PC-9 (cell line): ENCODE results near the gene MGAT5. TPM values are rescaled to one million over a fixed set of nuclear protein-coding genes. Genes with fewer than 3 reads are reported as not detected.

ENCODE experiments used
- BruUV-seq: library from RNA; stranded (reverse); fragments of 400-500 nt; replicated peaks from 2 replicates; lab custom pipeline; 2021; lab: Mats Ljungman, UMichigan
- CTCF ChIA-PET: fragments of 300-600 bp; sonication (Branson Sonifier 250); formaldehyde crosslinking; loops from one replicate; lab custom pipeline; 2022; ENCODE audit warnings: antibody characterized with exemption; lab: Charles Lee
- POLR2A ChIA-PET: fragments of 300-600 bp; sonication (Branson Sonifier 250); formaldehyde crosslinking; loops from one replicate; lab custom pipeline; 2022; ENCODE audit warnings: antibody characterized with exemption; ENCODE audit not compliant: unreplicated experiment; lab: Charles Lee
- DNase-seq, 2 experiments: peaks; one replicate each; pipeline versions ENCODE4 v3.0.0 to v3.0.0-alpha.2; 2015 to 2022; ENCODE audit warnings: mixed read lengths in 1 of 2
- H2AFZ ChIP-seq: fragments of 200-600 bp; sonication (generic); 2 replicates; pipeline ENCODE4 v1.8.1; 2017; ENCODE audit warnings: antibody characterized with exemption
- H3F3A ChIP-seq: fragments of 200-600 bp; sonication (generic); 2 replicates; pipeline ENCODE4 v1.8.1; 2017; ENCODE audit warnings: antibody characterized with exemption, mild to moderate bottlenecking, low read depth; ENCODE audit not compliant: insufficient read depth
- H3K27ac ChIP-seq: fragments of 200-600 bp; sonication (generic); 2 replicates; pipeline ENCODE4 v1.6.1; 2016; ENCODE audit warnings: mixed run types
- H3K27me3 ChIP-seq: fragments of 200-600 bp; sonication (generic); 2 replicates; pipeline ENCODE4 v1.6.1; 2016; ENCODE audit warnings: low read depth, mixed run types; ENCODE audit not compliant: insufficient read depth
- H3K36me3 ChIP-seq: fragments of 200-600 bp; sonication (generic); 2 replicates; pipeline ENCODE4 v1.6.1; 2016; ENCODE audit warnings: low read depth, mixed run types
- H3K4me1 ChIP-seq: fragments of 200-600 bp; sonication (generic); replicated peaks from 2 replicates; pipeline ENCODE4 v1.6.1; 2016; ENCODE audit warnings: mixed run types; ENCODE audit not compliant: insufficient read depth
- H3K4me2 ChIP-seq: fragments of 200-600 bp; sonication (generic); 2 replicates; pipeline ENCODE4 v1.6.1; 2017; ENCODE audit warnings: mixed run types
- H3K4me3 ChIP-seq: fragments of 200-600 bp; sonication (generic); 2 replicates; pipeline ENCODE4 v1.6.1; 2016; ENCODE audit warnings: mixed run types
- H3K79me2 ChIP-seq: fragments of 200-600 bp; sonication (generic); 2 replicates; pipeline ENCODE4 v1.6.1; 2017; ENCODE audit warnings: low read depth, mixed run types
- H3K9me2 ChIP-seq: fragments of 200-600 bp; sonication (generic); 2 replicates; pipeline ENCODE4 v1.8.1; 2017; ENCODE audit warnings: mild to moderate bottlenecking; ENCODE audit not compliant: insufficient read depth
- H3K9me3 ChIP-seq: fragments of 200-600 bp; sonication (generic); 2 replicates; pipeline ENCODE4 v1.8.1; 2016; ENCODE audit warnings: low read depth; ENCODE audit not compliant: insufficient read depth
- H4K20me1 ChIP-seq: fragments of 200-600 bp; sonication (generic); 2 replicates; pipeline ENCODE4 v1.8.1; 2017; ENCODE audit not compliant: insufficient read depth
- CTCF ChIP-seq: fragments of 200-600 bp; sonication (generic); conservative IDR thresholded peaks from 2 replicates; pipeline ENCODE4 v1.6.1; 2017; ENCODE audit warnings: mixed run types, antibody characterized with exemption, mild to moderate bottlenecking, moderate library complexity
- EZH2 ChIP-seq: fragments of 200-600 bp; sonication (generic); IDR thresholded peaks from 2 replicates; pipeline ENCODE4 v1.8.0; 2017; ENCODE audit warnings: antibody characterized with exemption, low read depth
- intact Hi-C: fragments of 100-400 bp; cut with micrococcal nuclease; formaldehyde crosslinking; loops from one replicate; pipeline ENCODE4 v1.10.0; 2022; ENCODE audit not compliant: unreplicated experiment
- total RNA-seq: library from RNA; stranded (reverse); gene quantifications from 2 replicates; pipeline ENCODE4 v1.2.3, GENCODE V29; 2021

The MGAT5 gene
- total RNA-seq, 1 experiment from 2014 or later = 33.5 TPM

- H3K4me3 ChIP-seq = no peak overlapping the region
- DNase-seq = no peak
- no peak overlapping the region for H3K4me2 ChIP-seq
- H3K9me2 ChIP-seq = no peaks in the 10 kb centered on the region
- H3K36me3 ChIP-seq = no peaks in the 10 kb centered on the region
- CTCF ChIA-PET = no interaction called here
- H3K79me2 ChIP-seq = no peaks in the 10 kb centered on the region
- no peak overlapping the region for H3K27ac ChIP-seq
- H4K20me1 ChIP-seq = no peaks in the 10 kb centered on the region
- H2AFZ ChIP-seq = no peak overlapping the region
- no TSS peak for BruUV-seq
- no peak for TF ChIP-seq EZH2
- no peak for TF ChIP-seq CTCF
- H3K9me3 ChIP-seq = no peaks in the 10 kb centered on the region
- intact Hi-C loops = no loop called here
- POLR2A ChIA-PET = no interaction called here
- no peaks in the 10 kb centered on the region for H3K4me1 ChIP-seq
- H3K27me3 ChIP-seq = no peaks in the 10 kb centered on the region
- no peaks in the 10 kb centered on the region for H3F3A ChIP-seq
Measured at GRCh38 chr2:134254824-134255223, 952 bp downstream of the MGAT5 start.

- Histone ChIP-seq H3F3A (no peaks in the 10 kb centered on the region), H3K79me2 (no peaks in the 10 kb centered on the region), H3K4me1 (no peaks in the 10 kb centered on the region), H3K9me3 (no peaks in the 10 kb centered on the region), H3K27ac (no peak overlapping the region), H3K36me3 (no peaks in the 10 kb centered on the region), H3K4me3 (no peak overlapping the region), H3K4me2 (no peak overlapping the region), H2AFZ (no peak overlapping the region), H4K20me1 (no peaks in the 10 kb centered on the region; the same call in 1 of the 2 replicates), H3K9me2 (no peaks in the 10 kb centered on the region), H3K27me3 (no peaks in the 10 kb centered on the region)
- CTCF ChIA-PET = no interaction called here
- intact Hi-C loops = no loop called here
- no peak for TF ChIP-seq EZH2
- no peak for TF ChIP-seq CTCF
- POLR2A ChIA-PET = no interaction called here
- no TSS peak for BruUV-seq
- DNase-seq = no peak
Measured at GRCh38 chr2:134256956-134257355, 3.1 kb downstream of the MGAT5 start.

- TF ChIP-seq CTCF (no peak), EZH2 (no peak)
- no TSS peak for BruUV-seq
- Histone ChIP-seq H3K4me1 (no peaks in the 10 kb centered on the region), H2AFZ (no peak overlapping the region), H3K79me2 (no peaks in the 10 kb centered on the region), H3F3A (no peaks in the 10 kb centered on the region), H4K20me1 (no peaks in the 10 kb centered on the region; the same call in 1 of the 2 replicates), H3K27ac (no peak overlapping the region), H3K4me2 (no peak overlapping the region), H3K4me3 (no peak overlapping the region), H3K36me3 (no peaks in the 10 kb centered on the region), H3K27me3 (no peaks in the 10 kb centered on the region), H3K9me3 (no peaks in the 10 kb centered on the region), H3K9me2 (no peaks in the 10 kb centered on the region)
- POLR2A ChIA-PET = no interaction called here
- DNase-seq = no peak
- intact Hi-C loops = no loop called here
- CTCF ChIA-PET = no interaction called here
Measured at GRCh38 chr2:134257509-134257908, 3.6 kb downstream of the MGAT5 start.
